Testis (tissue), 3 donors: ENCODE results near the gene NLGN2. TPM values are rescaled to one million over a fixed set of nuclear protein-coding genes. Genes with fewer than 3 reads are reported as not detected.
"Not testable (repeated sequence)": the region's sequence is repeated elsewhere in the genome, so short reads cannot be mapped to it uniquely, and the experiment has no call there.

ENCODE experiments used
- DNase-seq: peaks from one replicate; pipeline ENCODE4 v3.0.0-alpha.2; 2019
- H3K27ac ChIP-seq, 2 donors: fragments of 200-600 bp; sonication (generic); one replicate each; pipeline ENCODE4 v1.5.1; 2019
- H3K27me3 ChIP-seq: fragments of 200-600 bp; sonication (generic); one replicate; pipeline ENCODE4 v1.5.1; 2019
- H3K36me3 ChIP-seq: fragments of 200-600 bp; sonication (generic); one replicate; pipeline ENCODE4 v1.5.1; 2017; ENCODE audit warnings: low read depth; ENCODE audit errors: missing control alignments
- H3K4me1 ChIP-seq: fragments of 200-600 bp; sonication (generic); one replicate; pipeline ENCODE4 v1.5.1; 2019
- H3K4me3 ChIP-seq, 2 donors: fragments of 200-600 bp; sonication (generic); one replicate each; pipeline ENCODE4 v1.5.1; 2017 to 2019
- H3K9me3 ChIP-seq: fragments of 200-600 bp; sonication (generic); one replicate; pipeline ENCODE4 v1.5.1; 2017
- POLR2A ChIP-seq: fragments of 450-650 bp; IDR thresholded peaks from one replicate; pipeline ENCODE4 v1.6.1; 2017; ENCODE audit warnings: antibody characterized with exemption, mild to moderate bottlenecking, moderate library complexity
- WGBS, 2 donors: methylation state at CpG; one replicate each; pipeline ENCODE4 v1.1.5; 2018; 5-methylcytosine and 5-hydroxymethylcytosine counted together
- intact Hi-C: fragments of 100-400 bp; cut with DNase I; formaldehyde crosslinking; loops from one replicate; pipeline ENCODE4 v1.15.1; 2023; ENCODE audit warnings: low total_unique reads
- polyA plus RNA-seq: library from polyadenylated mRNA; stranded (reverse); fragments of 350-450 nt; fragmentation: Illumina TruSeq; extraction: RNeasy Lipid Tissue Mini Kit (QIAGEN cat#74804); gene quantifications from one replicate; pipeline ENCODE4 v1.2.3, GENCODE V29; 2014; ENCODE audit warnings: low read depth, low replicate concordance; ENCODE audit not compliant: insufficient read depth
- total RNA-seq, 2 donors: library from RNA; depleted of rRNA; stranded (reverse); fragments of >200 nt; gene quantifications; one replicate each; pipeline ENCODE4 v1.2.3, GENCODE V29; 2016
- TF ChIP-seq, protein P1 (sequence below), 3 experiments: fragments of 450-650 bp in 2 of 3; fragments of 200-600 bp in 1 of 3; sonication (generic) in 1 of 3; IDR thresholded peaks; one replicate each; pipeline ENCODE4 v1.5.1; 2016 to 2019; ENCODE audit warnings: antibody characterized with exemption in 3 of 3, mild to moderate bottlenecking in 2 of 3, moderate library complexity in 1 of 3

Gene NLGN2
- total and polyA plus RNA-seq, 3 donors from 2014 or later: 8.4 to 10.7 (median 9.9) TPM

DNA sequence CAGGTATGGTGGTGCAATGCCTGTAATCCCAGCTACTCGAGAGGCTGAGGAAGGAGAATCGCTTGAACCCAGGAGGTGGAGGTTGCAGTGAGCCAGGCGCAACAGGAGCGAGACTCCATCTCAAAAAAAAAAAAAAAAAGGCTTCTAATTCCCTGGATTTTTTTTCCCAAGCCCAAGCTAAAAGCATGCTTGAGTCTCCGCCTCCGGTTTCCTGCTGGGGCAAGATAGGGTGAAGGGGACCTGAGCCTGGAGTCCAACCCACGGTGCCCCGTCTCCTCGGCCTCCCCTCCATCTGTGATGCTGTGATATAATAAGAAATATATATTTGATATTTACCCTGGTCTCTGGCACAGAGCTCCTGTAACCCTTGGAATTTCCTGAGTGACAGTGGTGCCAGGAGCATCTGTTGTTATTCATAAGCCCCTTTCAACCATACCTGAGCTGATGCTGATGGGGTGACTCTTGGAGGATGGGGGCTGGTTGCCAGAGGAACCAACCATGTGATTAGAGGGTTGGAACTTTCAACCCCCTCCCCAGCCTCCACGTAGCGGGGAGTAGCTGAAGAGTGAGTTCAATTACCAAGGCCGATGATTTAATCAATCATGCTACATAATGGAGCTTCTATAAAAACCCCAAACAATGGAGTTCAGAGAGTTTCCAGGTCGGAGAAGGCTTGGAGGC, 39.6 kb upstream of the NLGN2 start:
- WGBS, 2 donors: 73 to 74% methylated on average over 13 of the region's 13 CpGs
- no peaks in the 10 kb centered on the region for H3K9me3 ChIP-seq
- intact Hi-C loops: no loop called here
- H3K27ac ChIP-seq: no peak overlapping the region
- TF ChIP-seq, protein P1, sequence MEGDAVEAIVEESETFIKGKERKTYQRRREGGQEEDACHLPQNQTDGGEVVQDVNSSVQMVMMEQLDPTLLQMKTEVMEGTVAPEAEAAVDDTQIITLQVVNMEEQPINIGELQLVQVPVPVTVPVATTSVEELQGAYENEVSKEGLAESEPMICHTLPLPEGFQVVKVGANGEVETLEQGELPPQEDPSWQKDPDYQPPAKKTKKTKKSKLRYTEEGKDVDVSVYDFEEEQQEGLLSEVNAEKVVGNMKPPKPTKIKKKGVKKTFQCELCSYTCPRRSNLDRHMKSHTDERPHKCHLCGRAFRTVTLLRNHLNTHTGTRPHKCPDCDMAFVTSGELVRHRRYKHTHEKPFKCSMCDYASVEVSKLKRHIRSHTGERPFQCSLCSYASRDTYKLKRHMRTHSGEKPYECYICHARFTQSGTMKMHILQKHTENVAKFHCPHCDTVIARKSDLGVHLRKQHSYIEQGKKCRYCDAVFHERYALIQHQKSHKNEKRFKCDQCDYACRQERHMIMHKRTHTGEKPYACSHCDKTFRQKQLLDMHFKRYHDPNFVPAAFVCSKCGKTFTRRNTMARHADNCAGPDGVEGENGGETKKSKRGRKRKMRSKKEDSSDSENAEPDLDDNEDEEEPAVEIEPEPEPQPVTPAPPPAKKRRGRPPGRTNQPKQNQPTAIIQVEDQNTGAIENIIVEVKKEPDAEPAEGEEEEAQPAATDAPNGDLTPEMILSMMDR (IDR thresholded peaks at IDR 0.05): no peak
- no peak for TF ChIP-seq POLR2A
- H3K4me3 ChIP-seq: no peak overlapping the region
- H3K4me1 ChIP-seq: no peaks in the 10 kb centered on the region
- no peak for DNase-seq
- H3K27me3 ChIP-seq: no peaks in the 10 kb centered on the region
- no peaks in the 10 kb centered on the region for H3K36me3 ChIP-seq

DNA sequence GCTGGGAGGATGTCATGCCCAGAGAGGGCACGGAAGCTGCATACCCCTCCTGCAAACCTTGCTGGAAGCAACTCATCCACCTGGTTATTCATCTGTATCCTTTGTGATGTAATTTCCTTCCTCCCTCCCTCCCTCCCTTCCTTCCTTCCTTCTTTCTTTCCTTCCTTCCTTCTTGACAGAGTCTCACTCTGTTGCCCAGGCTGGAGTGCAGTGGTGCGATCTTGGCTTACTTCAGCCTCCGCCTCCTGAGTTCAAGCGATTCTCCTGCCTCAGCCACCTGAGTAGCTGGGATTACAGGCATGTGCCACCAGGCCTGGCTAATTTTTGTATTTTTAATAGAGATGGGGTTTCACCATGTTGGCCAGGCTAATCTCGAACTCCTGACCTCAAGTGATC, 39.0 kb upstream of the NLGN2 start:
- DNase-seq, H3K4me1 ChIP-seq, H3K4me3 ChIP-seq, H3K9me3 ChIP-seq, intact Hi-C loops, H3K27me3 ChIP-seq, H3K36me3 ChIP-seq, H3K27ac ChIP-seq: not testable (repeated sequence)
- 85 to 97% methylated on average over 5 of the region's 5 CpGs for WGBS, 2 donors

DNA sequence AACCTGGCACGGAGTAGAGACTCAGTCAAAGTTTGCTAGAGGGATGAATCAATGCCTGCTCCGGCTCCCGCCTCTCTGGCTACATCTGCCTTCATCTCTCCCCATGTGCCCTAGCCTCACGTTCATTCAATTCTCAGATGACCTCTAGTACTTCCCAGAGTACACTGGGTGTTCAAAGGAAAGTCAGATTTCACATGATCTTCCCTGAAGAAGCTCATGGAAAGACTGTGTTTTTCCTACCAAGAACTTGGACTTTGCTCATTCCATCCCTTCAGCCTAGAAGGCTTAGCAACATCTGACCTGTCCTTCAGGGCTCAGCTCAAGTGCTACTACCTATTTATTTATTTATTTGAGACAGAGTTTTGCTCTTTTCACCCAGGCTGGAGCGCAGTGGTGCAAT, 37.8 kb upstream of the NLGN2 start:
- H3K36me3 ChIP-seq: no peaks in the 10 kb centered on the region
- H3K27me3 ChIP-seq: no peaks in the 10 kb centered on the region
- WGBS, 2 donors: 86% methylated on average over 5 of the region's 5 CpGs
- intact Hi-C loops: no loop called here
- H3K4me3 ChIP-seq: no peak overlapping the region
- no peak for DNase-seq
- no peak overlapping the region for H3K27ac ChIP-seq
- no peaks in the 10 kb centered on the region for H3K4me1 ChIP-seq
- TF ChIP-seq, protein P1 (IDR thresholded peaks at IDR 0.05): no peak
- TF ChIP-seq POLR2A: no peak
- H3K9me3 ChIP-seq: no peaks in the 10 kb centered on the region

DNA sequence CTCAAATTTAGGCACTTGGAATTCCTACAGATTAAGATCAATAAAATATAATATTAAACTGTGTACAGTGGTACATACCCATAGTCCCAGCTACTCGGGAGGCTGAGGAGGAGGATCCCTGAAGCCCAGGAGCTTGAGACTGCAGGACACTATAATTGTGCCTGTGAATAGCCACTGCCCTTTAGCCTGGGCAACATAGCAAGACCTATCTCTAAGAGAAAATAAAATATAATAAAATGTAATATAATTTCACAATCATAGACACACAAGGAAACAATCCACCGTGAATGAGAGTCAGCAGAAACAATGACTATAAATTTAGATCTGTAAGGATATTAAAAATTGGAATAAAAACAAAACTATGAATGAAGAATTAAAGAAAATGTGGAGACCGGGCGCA, 36.8 kb upstream of the NLGN2 start:
- no peaks in the 10 kb centered on the region for H3K27me3 ChIP-seq
- 83 to 84% methylated on average over 4 of the region's 4 CpGs for WGBS, 2 donors
- intact Hi-C loops: no loop called here
- H3K9me3 ChIP-seq: no peaks in the 10 kb centered on the region
- H3K4me1 ChIP-seq: no peaks in the 10 kb centered on the region
- no peak overlapping the region for H3K27ac ChIP-seq
- no peak overlapping the region for H3K4me3 ChIP-seq
- H3K36me3 ChIP-seq: no peaks in the 10 kb centered on the region
- DNase-seq: no peak
- no peak for TF ChIP-seq POLR2A

DNA sequence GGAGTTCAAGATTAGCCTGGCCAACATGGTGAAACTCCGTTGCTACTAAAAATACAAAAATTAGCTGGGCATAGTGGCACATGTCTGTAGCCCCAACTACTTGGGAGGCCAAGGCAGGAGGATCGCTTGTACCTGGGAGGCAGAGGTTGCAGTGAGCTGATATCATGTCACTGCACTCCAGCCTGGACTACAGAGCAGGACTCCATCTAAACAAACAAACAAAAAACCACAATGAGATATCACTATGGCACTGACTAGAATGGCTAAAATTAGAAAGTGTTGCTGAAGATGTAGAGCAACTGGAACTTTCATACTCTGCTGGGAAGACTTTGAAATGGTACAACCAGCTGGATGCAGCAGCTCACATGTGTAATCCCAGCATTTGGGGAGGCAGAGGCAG, 33.3 kb upstream of the NLGN2 start:
- Histone ChIP-seq H3K27me3 (no peaks in the 10 kb centered on the region), H3K4me3 (no peak overlapping the region), H3K4me1 (no peaks in the 10 kb centered on the region), H3K9me3 (no peaks in the 10 kb centered on the region), H3K27ac (no peak overlapping the region), H3K36me3 (no peaks in the 10 kb centered on the region)
- WGBS, 2 donors: 85 to 89% methylated on average over 2 of the region's 2 CpGs
- TF ChIP-seq POLR2A: no peak
- TF ChIP-seq, protein P1 (IDR thresholded peaks at IDR 0.05): no peak
- DNase-seq: no peak
- intact Hi-C loops: no loop called here

DNA sequence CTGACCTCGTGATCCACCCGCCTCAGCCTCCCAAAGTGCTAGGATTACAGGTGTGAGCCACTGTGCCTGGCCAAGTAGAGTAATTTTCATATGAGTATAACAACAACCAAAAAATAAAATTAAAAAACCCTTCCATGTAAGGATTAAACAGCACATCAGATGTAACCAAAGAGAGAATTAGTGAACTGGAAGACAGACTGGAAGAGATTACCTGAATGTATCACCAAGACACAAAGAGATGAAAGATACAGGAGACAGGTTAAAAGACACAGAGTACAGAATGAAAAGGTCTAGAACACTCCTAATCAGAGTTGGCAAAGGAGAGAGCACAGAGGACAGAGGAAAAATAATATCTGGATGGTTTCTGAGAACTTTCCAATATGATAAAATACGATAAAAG, 28.5 kb upstream of the NLGN2 start:
- 91 to 99% methylated on average over 3 of the region's 3 CpGs for WGBS, 2 donors
- H3K27ac ChIP-seq: no peak overlapping the region
- peaks cover 26% of the 10 kb centered on the region for H3K4me1 ChIP-seq
- H3K27me3 ChIP-seq: no peaks in the 10 kb centered on the region
- TF ChIP-seq, protein P1 (IDR thresholded peaks at IDR 0.05): no peak
- TF ChIP-seq POLR2A: no peak
- intact Hi-C loops: no loop called here
- no peaks in the 10 kb centered on the region for H3K9me3 ChIP-seq
- H3K4me3 ChIP-seq: no peak overlapping the region
- DNase-seq: no peak
- no peaks in the 10 kb centered on the region for H3K36me3 ChIP-seq
